SH-SY5Y (cell line): ENCODE results near the gene PCK1.

Experiments
- GATA2 ChIP-seq: IDR thresholded peaks from 2 replicates; pipeline ENCODE4 v1.6.1; 2011; ENCODE audit warnings: mild to moderate bottlenecking, low read depth, low read length
- GATA3 ChIP-seq: IDR thresholded peaks from 2 replicates; pipeline ENCODE4 v1.6.1; 2011; ENCODE audit warnings: low read depth, mild to moderate bottlenecking, low read length, moderate library complexity

DNA sequence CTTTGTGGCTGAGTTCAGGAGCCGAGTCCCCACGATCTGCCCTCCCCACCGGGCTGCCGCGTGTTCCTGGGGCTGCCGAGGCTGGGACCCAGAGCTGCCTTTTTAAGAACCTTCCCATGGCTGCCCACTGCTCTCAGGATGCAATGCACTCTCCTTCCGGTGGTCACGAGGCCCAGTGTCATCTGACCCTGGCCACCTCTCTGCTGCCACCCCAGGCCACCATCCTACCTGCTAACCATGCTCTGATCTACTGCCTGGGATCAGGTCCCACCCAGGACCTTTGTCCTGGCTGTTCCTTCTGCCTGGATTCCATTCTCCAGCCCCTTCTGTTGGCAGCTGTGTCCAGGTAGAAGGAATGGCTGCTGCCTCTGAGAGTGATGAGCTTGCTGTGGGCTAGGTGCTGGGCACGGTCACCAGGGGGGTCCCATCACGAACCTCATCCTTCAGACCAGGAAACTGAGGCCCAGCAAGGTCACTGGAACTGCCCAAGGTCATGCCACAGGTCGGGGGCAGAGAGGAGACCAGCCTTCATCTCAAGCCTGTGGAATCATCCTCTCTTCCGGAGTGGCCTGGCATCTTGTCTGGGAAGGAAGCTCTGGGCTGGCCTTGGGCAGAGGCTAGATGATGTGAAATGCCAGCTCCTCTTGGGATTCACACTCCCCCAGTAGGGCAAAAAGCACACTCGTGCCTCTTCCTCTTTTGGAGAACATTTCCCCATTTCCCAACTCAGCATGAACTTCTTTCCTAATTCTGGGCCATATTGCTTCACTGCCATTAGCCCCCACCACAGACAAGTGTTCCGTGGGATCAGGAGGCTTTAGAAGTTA, 20.5 kb downstream of the PCK1 start:
- no peak for TF ChIP-seq GATA2
- TF ChIP-seq GATA3 = no peak
